Gastroesophageal sphincter (tissue), 3 donors: ENCODE data around the gene BRD4.
A peak's percentile ranks its signal among the peaks of the same experiment; 100 is the strongest.

ENCODE experiments used
- POLR2A ChIP-seq, 2 donors: fragments of 450-650 bp; IDR thresholded peaks; one replicate each; pipeline ENCODE4 v1.6.1; 2017; ENCODE audit warnings: antibody characterized with exemption in 2 of 2, mild to moderate bottlenecking in 2 of 2, moderate library complexity in 1 of 2
- POLR2AphosphoS5 ChIP-seq: sonication (generic); formaldehyde crosslinking; IDR thresholded peaks from one replicate; pipeline ENCODE4 v1.6.1; 2017; ENCODE audit warnings: antibody characterized with exemption
- TF ChIP-seq, protein P1 (sequence below), 4 experiments: fragments of 200-600 bp in 2 of 4; fragments of 450-650 bp in 2 of 4; sonication (generic) in 1 of 4; IDR thresholded peaks; one replicate each; pipeline ENCODE4 v1.5.1; 2017 to 2019; ENCODE audit warnings: antibody characterized with exemption in 4 of 4, mild to moderate bottlenecking in 2 of 4, moderate library complexity in 2 of 4

DNA sequence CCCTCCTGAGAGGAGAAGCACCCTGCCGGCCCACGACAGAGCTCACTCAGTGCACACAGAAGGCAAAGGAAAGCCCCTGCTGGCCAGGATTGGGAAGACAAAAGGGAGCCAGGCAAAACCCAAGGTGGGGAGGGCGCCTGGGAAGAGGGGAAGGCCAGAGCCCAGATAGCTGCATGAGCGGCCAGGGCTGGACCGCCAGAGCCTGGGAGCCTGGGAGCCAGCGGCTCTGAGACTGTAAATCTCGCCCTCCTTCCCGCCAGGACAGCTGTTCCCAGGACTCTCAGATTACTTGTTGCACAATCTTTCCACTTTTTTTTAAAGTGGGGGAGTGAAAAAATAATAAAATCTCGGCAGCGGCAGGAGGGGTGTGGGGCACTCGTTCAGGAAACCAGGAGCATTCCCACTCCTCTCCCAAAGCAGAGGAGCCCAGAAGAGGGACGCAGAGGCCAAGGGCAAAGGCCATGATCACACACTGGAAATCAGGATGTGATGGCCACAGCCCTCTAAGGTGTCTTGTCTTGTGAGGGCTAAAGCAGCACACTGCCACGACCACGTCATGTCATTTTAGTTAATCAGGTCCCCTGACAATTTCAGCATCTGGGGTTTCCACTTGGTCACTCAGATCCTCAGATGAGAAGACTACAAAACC lies 80.5 kb downstream of the BRD4 start:
- no peak for TF ChIP-seq POLR2A (IDR thresholded peaks at IDR 0.05)
- peak; percentile 88 for TF ChIP-seq POLR2AphosphoS5
- TF ChIP-seq, protein P1, sequence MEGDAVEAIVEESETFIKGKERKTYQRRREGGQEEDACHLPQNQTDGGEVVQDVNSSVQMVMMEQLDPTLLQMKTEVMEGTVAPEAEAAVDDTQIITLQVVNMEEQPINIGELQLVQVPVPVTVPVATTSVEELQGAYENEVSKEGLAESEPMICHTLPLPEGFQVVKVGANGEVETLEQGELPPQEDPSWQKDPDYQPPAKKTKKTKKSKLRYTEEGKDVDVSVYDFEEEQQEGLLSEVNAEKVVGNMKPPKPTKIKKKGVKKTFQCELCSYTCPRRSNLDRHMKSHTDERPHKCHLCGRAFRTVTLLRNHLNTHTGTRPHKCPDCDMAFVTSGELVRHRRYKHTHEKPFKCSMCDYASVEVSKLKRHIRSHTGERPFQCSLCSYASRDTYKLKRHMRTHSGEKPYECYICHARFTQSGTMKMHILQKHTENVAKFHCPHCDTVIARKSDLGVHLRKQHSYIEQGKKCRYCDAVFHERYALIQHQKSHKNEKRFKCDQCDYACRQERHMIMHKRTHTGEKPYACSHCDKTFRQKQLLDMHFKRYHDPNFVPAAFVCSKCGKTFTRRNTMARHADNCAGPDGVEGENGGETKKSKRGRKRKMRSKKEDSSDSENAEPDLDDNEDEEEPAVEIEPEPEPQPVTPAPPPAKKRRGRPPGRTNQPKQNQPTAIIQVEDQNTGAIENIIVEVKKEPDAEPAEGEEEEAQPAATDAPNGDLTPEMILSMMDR (IDR thresholded peaks at IDR 0.05): peak in 3 of 4 experiments; percentile 39 to 65 (median 63)
